Calu3 (cell line): ENCODE results near the gene MX1. TPM values are rescaled to one million over a fixed set of nuclear protein-coding genes. Genes with fewer than 3 reads are reported as not detected.

ENCODE experiments used
- BruUV-seq: library from RNA; stranded (reverse); fragments of 400-500 nt; replicated peaks from 2 replicates; lab custom pipeline; 2021; lab: Mats Ljungman, UMichigan
- CTCF ChIA-PET: fragments of 300-600 bp; sonication (Branson Sonifier 250); formaldehyde crosslinking; loops from one replicate; lab custom pipeline; 2022; ENCODE audit warnings: antibody characterized with exemption; lab: Charles Lee
- DNase-seq: peaks from one replicate; pipeline ENCODE4 v3.0.0; 2022
- H3K27ac Mint-ChIP-seq: one replicate; pipeline ENCODE4 v1.8.0; 2022; ENCODE audit warnings: mixed read lengths; ENCODE audit not compliant: unreplicated experiment
- H3K27me3 Mint-ChIP-seq: one replicate; pipeline ENCODE4 v1.8.0; 2022; ENCODE audit warnings: mixed read lengths; ENCODE audit not compliant: unreplicated experiment
- H3K36me3 Mint-ChIP-seq: one replicate; pipeline ENCODE4 v1.8.0; 2022; ENCODE audit warnings: mild to moderate bottlenecking, moderate library complexity, mixed read lengths; ENCODE audit not compliant: insufficient read depth, unreplicated experiment
- H3K4me1 Mint-ChIP-seq: one replicate; pipeline ENCODE4 v1.8.0; 2022; ENCODE audit warnings: mild to moderate bottlenecking, low read depth, mixed read lengths; ENCODE audit not compliant: unreplicated experiment
- H3K4me3 Mint-ChIP-seq: one replicate; pipeline ENCODE4 v1.8.0; 2022; ENCODE audit warnings: mild to moderate bottlenecking, low read depth, moderate library complexity, mixed read lengths; ENCODE audit not compliant: unreplicated experiment
- H3K9me3 Mint-ChIP-seq: one replicate; pipeline ENCODE4 v1.8.0; 2022; ENCODE audit warnings: low read depth, mixed read lengths; ENCODE audit not compliant: unreplicated experiment
- CTCF ChIP-seq: fragments of 200-600 bp; IDR thresholded peaks from one replicate; pipeline ENCODE4 v1.8.0; 2022; ENCODE audit warnings: antibody characterized with exemption; ENCODE audit not compliant: unreplicated experiment
- intact Hi-C: fragments of 100-400 bp; cut with micrococcal nuclease; formaldehyde crosslinking; loops from one replicate; pipeline ENCODE4 v1.10.0; 2022; ENCODE audit not compliant: unreplicated experiment
- total RNA-seq: library from RNA; stranded (reverse); gene quantifications from 2 replicates; pipeline ENCODE4 v1.2.3, GENCODE V29; 2022

MX1 gene
- total RNA-seq, 1 experiment from 2014 or later: 175 TPM

DNA sequence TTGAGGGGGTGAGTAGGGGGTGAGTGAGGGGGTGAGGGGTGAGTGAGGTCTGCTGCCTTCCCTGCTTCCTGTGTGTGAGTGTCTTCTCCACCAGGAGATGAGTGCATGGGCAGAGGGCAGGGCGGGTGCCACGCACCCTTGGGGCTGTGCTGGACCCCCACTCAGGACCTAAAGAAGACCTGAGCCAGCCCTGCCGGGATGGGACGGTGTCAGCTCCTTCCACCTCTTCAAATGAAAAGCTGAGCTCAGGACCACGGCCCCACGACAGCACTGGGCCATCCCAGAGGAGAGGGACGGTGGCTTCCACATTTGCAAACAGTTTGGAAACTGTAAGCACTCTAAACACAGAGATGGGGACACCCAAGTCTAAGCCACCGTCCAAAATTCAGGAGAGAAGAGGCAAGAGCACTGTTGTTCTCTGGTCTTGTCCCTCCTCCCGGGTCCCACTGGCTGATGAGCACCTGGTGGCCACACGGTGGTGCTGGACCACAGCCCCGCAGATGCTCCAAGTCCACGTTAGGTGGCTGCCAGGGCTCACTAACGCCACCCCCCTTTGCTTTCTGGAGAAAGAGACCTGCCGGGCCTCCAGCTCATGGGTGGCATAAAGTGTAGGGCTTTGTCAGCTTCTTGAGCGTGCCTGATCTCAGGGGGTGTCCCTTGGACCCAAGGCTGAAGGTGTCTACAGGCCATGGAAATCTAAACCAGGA lies 49.8 kb downstream of the MX1 start:
- intact Hi-C loops: no loop called here
- H3K4me3 Mint-ChIP-seq: no peak overlapping the region
- peaks cover 19% of the 10 kb centered on the region for H3K4me1 Mint-ChIP-seq
- no peak overlapping the region for H3K27ac Mint-ChIP-seq
- H3K36me3 Mint-ChIP-seq: no peaks in the 10 kb centered on the region
- CTCF ChIA-PET: no interaction called here
- no peak for DNase-seq
- TF ChIP-seq CTCF: no peak
- H3K9me3 Mint-ChIP-seq: no peaks in the 10 kb centered on the region
- H3K27me3 Mint-ChIP-seq: no peaks in the 10 kb centered on the region
- BruUV-seq: no TSS peak

- CTCF ChIA-PET: no interaction called here
- H3K4me3 Mint-ChIP-seq: no peak overlapping the region
- no peaks in the 10 kb centered on the region for H3K27me3 Mint-ChIP-seq
- peaks cover 19% of the 10 kb centered on the region for H3K4me1 Mint-ChIP-seq
- DNase-seq: no peak
- TF ChIP-seq CTCF: no peak
- intact Hi-C loops: no loop called here
- no TSS peak for BruUV-seq
- no peaks in the 10 kb centered on the region for H3K36me3 Mint-ChIP-seq
- H3K9me3 Mint-ChIP-seq: no peaks in the 10 kb centered on the region
- H3K27ac Mint-ChIP-seq: no peak overlapping the region
These were observed 51.7 kb downstream of the MX1 start for GRCh38 chr21:41477641-41478318.

GRCh38 chr21:41478319-41479177 lies 52.5 kb downstream of the MX1 start:
- H3K4me1 Mint-ChIP-seq: peaks cover 19% of the 10 kb centered on the region
- H3K27ac Mint-ChIP-seq: no peak overlapping the region
- H3K27me3 Mint-ChIP-seq: no peaks in the 10 kb centered on the region
- intact Hi-C loops: no loop called here
- no TSS peak for BruUV-seq
- no peaks in the 10 kb centered on the region for H3K36me3 Mint-ChIP-seq
- no peak overlapping the region for H3K4me3 Mint-ChIP-seq
- CTCF ChIA-PET: no interaction called here
- no peak for DNase-seq
- no peak for TF ChIP-seq CTCF
- H3K9me3 Mint-ChIP-seq: no peaks in the 10 kb centered on the region

- no peaks in the 10 kb centered on the region for H3K36me3 Mint-ChIP-seq
- BruUV-seq: no TSS peak
- no peak overlapping the region for H3K27ac Mint-ChIP-seq
- DNase-seq: no peak
- H3K4me3 Mint-ChIP-seq: no peak overlapping the region
- H3K4me1 Mint-ChIP-seq: peaks cover 19% of the 10 kb centered on the region
- H3K9me3 Mint-ChIP-seq: no peaks in the 10 kb centered on the region
- CTCF ChIA-PET: no interaction called here
- intact Hi-C loops: no loop called here
- TF ChIP-seq CTCF: no peak
- no peaks in the 10 kb centered on the region for H3K27me3 Mint-ChIP-seq
These were observed 53.6 kb downstream of the MX1 start for GRCh38 chr21:41479686-41480085.
